ENCODE data around the gene ADD3.

The ADD3 gene

GRCh38 chr10:110181911-110182310, 174.1 kb downstream of the ADD3 start:
- DNase-seq (ENCODE audit: low read depth, low spot score) = no peak
- no peak for TF ChIP-seq CTCF (IDR thresholded peaks at IDR 0.05; ENCODE audit: low read depth, low read length)
- H3K4me3 ChIP-seq (ENCODE audit: low read depth, low read length) = no peak overlapping the region
- in situ Hi-C loops (cut with HindIII; ENCODE audit: low sequenced_read_pairs) = no loop called here

GRCh38 chr10:110184398-110184797, 176.6 kb downstream of the ADD3 start:
- no peak for DNase-seq (ENCODE audit: low read depth, low spot score)
- TF ChIP-seq CTCF (IDR thresholded peaks at IDR 0.05; ENCODE audit: low read depth, low read length) = no peak
- no peak overlapping the region for H3K4me3 ChIP-seq (ENCODE audit: low read depth, low read length)
- in situ Hi-C loops (cut with HindIII; ENCODE audit: low sequenced_read_pairs) = no loop called here

Measured in astrocyte of the spinal cord (primary cell).